ENCODE results near the gene FAM228A. TPM values are rescaled to one million over a fixed set of nuclear protein-coding genes. Genes with fewer than 3 reads are reported as not detected.

Gene FAM228A
- polyA plus RNA-seq, 1 of the 3 experiments (the other 2 are of a cell fraction) = 0.10 TPM

GRCh38 chr2:24220554-24221291 lies 45.9 kb downstream of the FAM228A start:
- CTCF ChIA-PET = interaction anchor here (0.7 to 1.2 kb wide), 3 partner anchors 9 to 607 kb away, joined by 3 to 4 read pairs (median 3); no protein-coding TSS in a partner anchor
- DNase-seq = no peak

GRCh38 chr2:24221343-24222050 lies 46.6 kb downstream of the FAM228A start:
- 95% methylated on average over 6 of the region's 6 CpGs for WGBS (ENCODE audit: low lambda C conversion rate)
- Histone ChIP-seq H3K79me2 (ENCODE audit: insufficient read depth) (no peaks in the 10 kb centered on the region), H3K9ac (no peak overlapping the region), H3K4me3 (ENCODE audit: low read depth in 2 of 2, low read length in 1 of 2) (no peak overlapping the region), H3K27me3 (ENCODE audit: insufficient read depth) (no peaks in the 10 kb centered on the region), H4K20me1 (ENCODE audit: insufficient read depth) (no peaks in the 10 kb centered on the region), H3K9me2 (no peaks in the 10 kb centered on the region), H3K27ac (ENCODE audit: low read depth in 2 of 2, low read length in 1 of 2) (no peak overlapping the region), H3K36me3 (replicated peaks in 1 of 2; ENCODE audit: control insufficient read depth in 1 of 2, insufficient read depth in 2 of 2, low read length in 1 of 2) (no peaks in the 10 kb centered on the region), H3F3A (replicated peaks; ENCODE audit: insufficient read depth) (no peaks in the 10 kb centered on the region), H2AFZ (ENCODE audit: low read depth) (no peak overlapping the region), H3K4me1 (ENCODE audit: control insufficient read depth in 1 of 2, insufficient read depth in 2 of 2, low read depth in 1 of 2, low read length in 1 of 2) (no peaks in the 10 kb centered on the region), H3K4me2 (no peak overlapping the region), H3K9me3 (no peaks in the 10 kb centered on the region)
- TF ChIP-seq EP300 (IDR thresholded peaks at IDR 0.05; ENCODE audit: borderline replicate concordance in 1 of 2, low read depth in 1 of 2, low read length in 1 of 2) (no peak), USF1 (IDR thresholded peaks at IDR 0.05; ENCODE audit: borderline replicate concordance, low read depth) (no peak), MEF2A (IDR thresholded peaks at IDR 0.05; ENCODE audit: borderline replicate concordance, low read depth) (no peak), ZBTB33 (IDR thresholded peaks at IDR 0.05; ENCODE audit: borderline replicate concordance, low read depth) (no peak), IRF3 (IDR thresholded peaks at IDR 0.05; ENCODE audit: low read depth, low read length) (no peak)
- ChIA-PET CTCF (no interaction called here), POLR2A (no interaction called here)
- DNase-seq = no peak

More at GRCh38 chr2:24220554-24221291, 45.9 kb downstream of the FAM228A start:
- Histone ChIP-seq H3K9ac (no peak overlapping the region), H3K4me1 (ENCODE audit: control insufficient read depth in 1 of 2, insufficient read depth in 2 of 2, low read depth in 1 of 2, low read length in 1 of 2) (no peaks in the 10 kb centered on the region), H3K27me3 (ENCODE audit: insufficient read depth) (no peaks in the 10 kb centered on the region), H2AFZ (ENCODE audit: low read depth) (no peak overlapping the region), H4K20me1 (ENCODE audit: insufficient read depth) (no peaks in the 10 kb centered on the region), H3K9me3 (no peaks in the 10 kb centered on the region), H3K27ac (ENCODE audit: low read depth in 2 of 2, low read length in 1 of 2) (no peak overlapping the region), H3F3A (replicated peaks; ENCODE audit: insufficient read depth) (no peaks in the 10 kb centered on the region), H3K4me2 (no peak overlapping the region), H3K79me2 (ENCODE audit: insufficient read depth) (no peaks in the 10 kb centered on the region), H3K36me3 (replicated peaks in 1 of 2; ENCODE audit: control insufficient read depth in 1 of 2, insufficient read depth in 2 of 2, low read length in 1 of 2) (peaks cover 0 to 3% of the 10 kb centered on the region in 2 experiments), H3K9me2 (no peaks in the 10 kb centered on the region), H3K4me3 (ENCODE audit: low read depth in 2 of 2, low read length in 1 of 2) (no peak overlapping the region)
- POLR2A ChIA-PET = no interaction called here
- TF ChIP-seq PBX3 (IDR thresholded peaks at IDR 0.05) (no peak), RXRA (IDR thresholded peaks at IDR 0.05; ENCODE audit: borderline replicate concordance, low read depth) (no peak), USF1 (IDR thresholded peaks at IDR 0.05; ENCODE audit: borderline replicate concordance, low read depth) (no peak), FOXJ3 (CRISPR knock-in tag; IDR thresholded peaks at IDR 0.05) (no peak), NRF1 (IDR thresholded peaks at IDR 0.05; ENCODE audit: low read depth, low read length) (no peak), SIN3A (IDR thresholded peaks at IDR 0.05; ENCODE audit: borderline replicate concordance, low read depth, low read length) (no peak), EZH2phosphoT487 (IDR thresholded peaks at IDR 0.05; ENCODE audit: borderline replicate concordance, low read depth) (no peak), MEF2A (IDR thresholded peaks at IDR 0.05; ENCODE audit: borderline replicate concordance, low read depth) (no peak), JUND (IDR thresholded peaks at IDR 0.05) (no peak)
- 91% methylated on average over 20 of the region's 20 CpGs for WGBS (ENCODE audit: low lambda C conversion rate)

Measured in SK-N-SH (cell line).